Measurements from ENCODE around the gene PHLPP1. TPM values are rescaled to one million over a fixed set of nuclear protein-coding genes. Genes with fewer than 3 reads are reported as not detected.

Gene PHLPP1
- total and polyA plus RNA-seq, 2 experiments from 2014 or later, result 15.7 to 73.6 TPM

DNA sequence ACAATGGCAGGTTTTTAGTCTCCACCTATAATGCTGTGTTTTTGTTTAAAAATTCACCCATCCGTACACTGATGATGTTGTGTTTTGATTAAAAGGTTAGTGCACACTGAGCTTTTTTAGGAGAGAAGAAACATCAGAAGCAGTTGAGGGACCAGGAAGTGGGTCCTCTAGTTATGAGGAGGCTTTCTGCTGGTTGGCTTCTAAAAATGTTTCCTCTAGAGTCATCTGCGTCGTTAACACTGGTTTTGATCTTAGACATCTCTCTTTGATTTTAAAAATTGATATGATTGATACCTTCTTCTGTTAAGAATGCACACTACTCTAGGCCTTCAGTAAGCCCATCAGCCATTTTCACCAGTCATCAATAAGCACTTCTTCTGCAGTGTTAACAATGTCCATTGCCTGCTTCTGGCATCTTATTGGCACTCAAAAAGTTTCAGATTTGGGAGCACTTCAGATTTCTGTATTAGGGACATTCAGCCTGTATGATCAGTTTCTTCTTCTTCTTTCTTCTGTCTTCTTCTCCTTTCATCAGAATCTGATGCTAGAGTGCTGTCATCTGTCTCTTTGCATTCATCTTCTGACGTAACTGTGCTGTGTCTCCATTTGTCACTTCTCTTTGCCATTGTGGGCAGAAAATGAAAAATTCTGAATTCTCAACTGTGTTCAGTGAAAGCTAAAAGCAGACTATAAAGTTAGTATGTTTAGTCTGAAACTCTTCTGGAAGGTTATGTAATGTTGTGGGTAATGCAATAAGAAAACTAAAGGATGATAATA, 56.3 kb downstream of the PHLPP1 start:
- no peak for ATAC-seq
- peaks cover 55% of the 10 kb centered on the region for H3K4me1 Mint-ChIP-seq

More for the DNA sequence above, 56.3 kb downstream of the PHLPP1 start:
- H3K27ac ChIP-seq (ENCODE audit: low read depth), result no peak overlapping the region
- no peaks in the 10 kb centered on the region for H3K27me3 ChIP-seq (ENCODE audit: insufficient read depth)
- Mint-ChIP-seq H3K27me3 (ENCODE audit: insufficient read depth, low read depth, poor library complexity) (no peaks in the 10 kb centered on the region), H3K36me3 (ENCODE audit: low read depth) (peaks cover 13% of the 10 kb centered on the region), H3K4me3 (no peak overlapping the region), H3K9me3 (no peaks in the 10 kb centered on the region; the same call in 2 of the 3 replicates), H3K27ac (no peak overlapping the region)
- H3K9me2 ChIP-seq (ENCODE audit: insufficient read depth), result no peaks in the 10 kb centered on the region
- peaks cover 55% of the 10 kb centered on the region for H3K4me1 ChIP-seq (ENCODE audit: insufficient read depth)
- peaks cover 100% of the 10 kb centered on the region for H3K79me2 ChIP-seq (replicated peaks; ENCODE audit: insufficient read depth)
- H2AFZ ChIP-seq, result no peak overlapping the region
- H4K20me1 ChIP-seq (replicated peaks; ENCODE audit: insufficient read depth), result peaks cover 8% of the 10 kb centered on the region
- no peaks in the 10 kb centered on the region for H3F3A ChIP-seq (replicated peaks; ENCODE audit: low read depth)
- TF ChIP-seq, protein P1, sequence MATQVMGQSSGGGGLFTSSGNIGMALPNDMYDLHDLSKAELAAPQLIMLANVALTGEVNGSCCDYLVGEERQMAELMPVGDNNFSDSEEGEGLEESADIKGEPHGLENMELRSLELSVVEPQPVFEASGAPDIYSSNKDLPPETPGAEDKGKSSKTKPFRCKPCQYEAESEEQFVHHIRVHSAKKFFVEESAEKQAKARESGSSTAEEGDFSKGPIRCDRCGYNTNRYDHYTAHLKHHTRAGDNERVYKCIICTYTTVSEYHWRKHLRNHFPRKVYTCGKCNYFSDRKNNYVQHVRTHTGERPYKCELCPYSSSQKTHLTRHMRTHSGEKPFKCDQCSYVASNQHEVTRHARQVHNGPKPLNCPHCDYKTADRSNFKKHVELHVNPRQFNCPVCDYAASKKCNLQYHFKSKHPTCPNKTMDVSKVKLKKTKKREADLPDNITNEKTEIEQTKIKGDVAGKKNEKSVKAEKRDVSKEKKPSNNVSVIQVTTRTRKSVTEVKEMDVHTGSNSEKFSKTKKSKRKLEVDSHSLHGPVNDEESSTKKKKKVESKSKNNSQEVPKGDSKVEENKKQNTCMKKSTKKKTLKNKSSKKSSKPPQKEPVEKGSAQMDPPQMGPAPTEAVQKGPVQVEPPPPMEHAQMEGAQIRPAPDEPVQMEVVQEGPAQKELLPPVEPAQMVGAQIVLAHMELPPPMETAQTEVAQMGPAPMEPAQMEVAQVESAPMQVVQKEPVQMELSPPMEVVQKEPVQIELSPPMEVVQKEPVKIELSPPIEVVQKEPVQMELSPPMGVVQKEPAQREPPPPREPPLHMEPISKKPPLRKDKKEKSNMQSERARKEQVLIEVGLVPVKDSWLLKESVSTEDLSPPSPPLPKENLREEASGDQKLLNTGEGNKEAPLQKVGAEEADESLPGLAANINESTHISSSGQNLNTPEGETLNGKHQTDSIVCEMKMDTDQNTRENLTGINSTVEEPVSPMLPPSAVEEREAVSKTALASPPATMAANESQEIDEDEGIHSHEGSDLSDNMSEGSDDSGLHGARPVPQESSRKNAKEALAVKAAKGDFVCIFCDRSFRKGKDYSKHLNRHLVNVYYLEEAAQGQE (IDR thresholded peaks at IDR 0.05; ENCODE audit: unreplicated experiment), result no peak
- TF ChIP-seq NANOG (IDR thresholded peaks at IDR 0.05; ENCODE audit: borderline replicate concordance), result no peak
- TF ChIP-seq EZH2 (IDR thresholded peaks at IDR 0.05; ENCODE audit: low read depth, unreplicated experiment), result no peak
- TF ChIP-seq EZH2phosphoT487 (IDR thresholded peaks at IDR 0.05; ENCODE audit: unreplicated experiment), result no peak
- no peak for TF ChIP-seq STAT1 (IDR thresholded peaks at IDR 0.05; ENCODE audit: unreplicated experiment)
- TF ChIP-seq, protein P2, sequence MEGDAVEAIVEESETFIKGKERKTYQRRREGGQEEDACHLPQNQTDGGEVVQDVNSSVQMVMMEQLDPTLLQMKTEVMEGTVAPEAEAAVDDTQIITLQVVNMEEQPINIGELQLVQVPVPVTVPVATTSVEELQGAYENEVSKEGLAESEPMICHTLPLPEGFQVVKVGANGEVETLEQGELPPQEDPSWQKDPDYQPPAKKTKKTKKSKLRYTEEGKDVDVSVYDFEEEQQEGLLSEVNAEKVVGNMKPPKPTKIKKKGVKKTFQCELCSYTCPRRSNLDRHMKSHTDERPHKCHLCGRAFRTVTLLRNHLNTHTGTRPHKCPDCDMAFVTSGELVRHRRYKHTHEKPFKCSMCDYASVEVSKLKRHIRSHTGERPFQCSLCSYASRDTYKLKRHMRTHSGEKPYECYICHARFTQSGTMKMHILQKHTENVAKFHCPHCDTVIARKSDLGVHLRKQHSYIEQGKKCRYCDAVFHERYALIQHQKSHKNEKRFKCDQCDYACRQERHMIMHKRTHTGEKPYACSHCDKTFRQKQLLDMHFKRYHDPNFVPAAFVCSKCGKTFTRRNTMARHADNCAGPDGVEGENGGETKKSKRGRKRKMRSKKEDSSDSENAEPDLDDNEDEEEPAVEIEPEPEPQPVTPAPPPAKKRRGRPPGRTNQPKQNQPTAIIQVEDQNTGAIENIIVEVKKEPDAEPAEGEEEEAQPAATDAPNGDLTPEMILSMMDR (conservative IDR thresholded peaks at IDR 0.05; ENCODE audit: low read depth in 2 of 2), result no peak
- TF ChIP-seq, protein P3, sequence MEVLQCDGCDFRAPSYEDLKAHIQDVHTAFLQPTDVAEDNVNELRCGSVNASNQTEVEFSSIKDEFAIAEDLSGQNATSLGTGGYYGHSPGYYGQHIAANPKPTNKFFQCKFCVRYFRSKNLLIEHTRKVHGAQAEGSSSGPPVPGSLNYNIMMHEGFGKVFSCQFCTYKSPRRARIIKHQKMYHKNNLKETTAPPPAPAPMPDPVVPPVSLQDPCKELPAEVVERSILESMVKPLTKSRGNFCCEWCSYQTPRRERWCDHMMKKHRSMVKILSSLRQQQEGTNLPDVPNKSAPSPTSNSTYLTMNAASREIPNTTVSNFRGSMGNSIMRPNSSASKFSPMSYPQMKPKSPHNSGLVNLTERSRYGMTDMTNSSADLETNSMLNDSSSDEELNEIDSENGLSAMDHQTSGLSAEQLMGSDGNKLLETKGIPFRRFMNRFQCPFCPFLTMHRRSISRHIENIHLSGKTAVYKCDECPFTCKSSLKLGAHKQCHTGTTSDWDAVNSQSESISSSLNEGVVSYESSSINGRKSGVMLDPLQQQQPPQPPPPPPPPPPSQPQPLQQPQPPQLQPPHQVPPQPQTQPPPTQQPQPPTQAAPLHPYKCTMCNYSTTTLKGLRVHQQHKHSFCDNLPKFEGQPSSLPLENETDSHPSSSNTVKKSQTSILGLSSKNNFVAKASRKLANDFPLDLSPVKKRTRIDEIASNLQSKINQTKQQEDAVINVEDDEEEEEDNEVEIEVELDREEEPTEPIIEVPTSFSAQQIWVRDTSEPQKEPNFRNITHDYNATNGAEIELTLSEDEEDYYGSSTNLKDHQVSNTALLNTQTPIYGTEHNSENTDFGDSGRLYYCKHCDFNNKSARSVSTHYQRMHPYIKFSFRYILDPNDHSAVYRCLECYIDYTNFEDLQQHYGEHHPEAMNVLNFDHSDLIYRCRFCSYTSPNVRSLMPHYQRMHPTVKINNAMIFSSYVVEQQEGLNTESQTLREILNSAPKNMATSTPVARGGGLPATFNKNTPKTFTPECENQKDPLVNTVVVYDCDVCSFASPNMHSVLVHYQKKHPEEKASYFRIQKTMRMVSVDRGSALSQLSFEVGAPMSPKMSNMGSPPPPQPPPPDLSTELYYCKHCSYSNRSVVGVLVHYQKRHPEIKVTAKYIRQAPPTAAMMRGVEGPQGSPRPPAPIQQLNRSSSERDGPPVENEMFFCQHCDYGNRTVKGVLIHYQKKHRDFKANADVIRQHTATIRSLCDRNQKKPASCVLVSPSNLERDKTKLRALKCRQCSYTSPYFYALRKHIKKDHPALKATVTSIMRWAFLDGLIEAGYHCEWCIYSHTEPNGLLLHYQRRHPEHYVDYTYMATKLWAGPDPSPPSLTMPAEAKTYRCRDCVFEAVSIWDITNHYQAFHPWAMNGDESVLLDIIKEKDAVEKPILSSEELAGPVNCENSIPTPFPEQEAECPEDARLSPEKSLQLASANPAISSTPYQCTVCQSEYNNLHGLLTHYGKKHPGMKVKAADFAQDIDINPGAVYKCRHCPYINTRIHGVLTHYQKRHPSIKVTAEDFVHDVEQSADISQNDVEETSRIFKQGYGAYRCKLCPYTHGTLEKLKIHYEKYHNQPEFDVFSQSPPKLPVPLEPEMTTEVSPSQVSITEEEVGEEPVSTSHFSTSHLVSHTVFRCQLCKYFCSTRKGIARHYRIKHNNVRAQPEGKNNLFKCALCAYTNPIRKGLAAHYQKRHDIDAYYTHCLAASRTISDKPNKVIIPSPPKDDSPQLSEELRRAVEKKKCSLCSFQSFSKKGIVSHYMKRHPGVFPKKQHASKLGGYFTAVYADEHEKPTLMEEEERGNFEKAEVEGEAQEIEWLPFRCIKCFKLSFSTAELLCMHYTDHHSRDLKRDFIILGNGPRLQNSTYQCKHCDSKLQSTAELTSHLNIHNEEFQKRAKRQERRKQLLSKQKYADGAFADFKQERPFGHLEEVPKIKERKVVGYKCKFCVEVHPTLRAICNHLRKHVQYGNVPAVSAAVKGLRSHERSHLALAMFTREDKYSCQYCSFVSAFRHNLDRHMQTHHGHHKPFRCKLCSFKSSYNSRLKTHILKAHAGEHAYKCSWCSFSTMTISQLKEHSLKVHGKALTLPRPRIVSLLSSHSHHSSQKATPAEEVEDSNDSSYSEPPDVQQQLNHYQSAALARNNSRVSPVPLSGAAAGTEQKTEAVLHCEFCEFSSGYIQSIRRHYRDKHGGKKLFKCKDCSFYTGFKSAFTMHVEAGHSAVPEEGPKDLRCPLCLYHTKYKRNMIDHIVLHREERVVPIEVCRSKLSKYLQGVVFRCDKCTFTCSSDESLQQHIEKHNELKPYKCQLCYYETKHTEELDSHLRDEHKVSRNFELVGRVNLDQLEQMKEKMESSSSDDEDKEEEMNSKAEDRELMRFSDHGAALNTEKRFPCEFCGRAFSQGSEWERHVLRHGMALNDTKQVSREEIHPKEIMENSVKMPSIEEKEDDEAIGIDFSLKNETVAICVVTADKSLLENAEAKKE (CRISPR knock-in tag; IDR thresholded peaks at IDR 0.05), result no peak
- TF ChIP-seq ZNF331 (CRISPR knock-in tag; IDR thresholded peaks at IDR 0.05; ENCODE audit: low read depth), result no peak
- no peak for TF ChIP-seq ZNF114 (CRISPR knock-in tag; IDR thresholded peaks at IDR 0.05)
- H3K4me3 ChIP-seq, result no peak overlapping the region
- no peaks in the 10 kb centered on the region for H3K36me3 ChIP-seq (ENCODE audit: insufficient read depth)
- no peak overlapping the region for H3K4me2 ChIP-seq
- DNase-seq (ENCODE audit: low spot score), result no peak
